ENCODE data around the gene SLC22A17.

The SLC22A17 gene

DNA sequence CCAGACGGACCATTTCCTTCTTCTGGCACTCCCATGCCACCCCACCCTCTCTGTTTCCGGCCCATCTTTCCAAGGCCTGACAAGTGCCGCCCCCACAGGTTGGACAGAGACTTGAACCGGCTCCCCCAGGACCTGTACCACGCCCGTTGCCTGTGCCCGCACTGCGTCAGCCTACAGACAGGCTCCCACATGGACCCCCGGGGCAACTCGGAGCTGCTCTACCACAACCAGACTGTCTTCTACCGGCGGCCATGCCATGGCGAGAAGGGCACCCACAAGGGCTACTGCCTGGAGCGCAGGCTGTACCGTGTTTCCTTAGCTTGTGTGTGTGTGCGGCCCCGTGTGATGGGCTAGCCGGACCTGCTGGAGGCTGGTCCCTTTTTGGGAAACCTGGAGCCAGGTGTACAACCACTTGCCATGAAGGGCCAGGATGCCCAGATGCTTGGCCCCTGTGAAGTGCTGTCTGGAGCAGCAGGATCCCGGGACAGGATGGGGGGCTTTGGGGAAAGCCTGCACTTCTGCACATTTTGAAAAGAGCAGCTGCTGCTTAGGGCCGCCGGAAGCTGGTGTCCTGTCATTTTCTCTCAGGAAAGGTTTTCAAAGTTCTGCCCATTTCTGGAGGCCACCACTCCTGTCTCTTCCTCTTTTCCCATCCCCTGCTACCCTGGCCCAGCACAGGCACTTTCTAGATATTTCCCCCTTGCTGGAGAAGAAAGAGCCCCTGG is 23.0 kb upstream of the SLC22A17 start:
- TF ChIP-seq, protein P1, sequence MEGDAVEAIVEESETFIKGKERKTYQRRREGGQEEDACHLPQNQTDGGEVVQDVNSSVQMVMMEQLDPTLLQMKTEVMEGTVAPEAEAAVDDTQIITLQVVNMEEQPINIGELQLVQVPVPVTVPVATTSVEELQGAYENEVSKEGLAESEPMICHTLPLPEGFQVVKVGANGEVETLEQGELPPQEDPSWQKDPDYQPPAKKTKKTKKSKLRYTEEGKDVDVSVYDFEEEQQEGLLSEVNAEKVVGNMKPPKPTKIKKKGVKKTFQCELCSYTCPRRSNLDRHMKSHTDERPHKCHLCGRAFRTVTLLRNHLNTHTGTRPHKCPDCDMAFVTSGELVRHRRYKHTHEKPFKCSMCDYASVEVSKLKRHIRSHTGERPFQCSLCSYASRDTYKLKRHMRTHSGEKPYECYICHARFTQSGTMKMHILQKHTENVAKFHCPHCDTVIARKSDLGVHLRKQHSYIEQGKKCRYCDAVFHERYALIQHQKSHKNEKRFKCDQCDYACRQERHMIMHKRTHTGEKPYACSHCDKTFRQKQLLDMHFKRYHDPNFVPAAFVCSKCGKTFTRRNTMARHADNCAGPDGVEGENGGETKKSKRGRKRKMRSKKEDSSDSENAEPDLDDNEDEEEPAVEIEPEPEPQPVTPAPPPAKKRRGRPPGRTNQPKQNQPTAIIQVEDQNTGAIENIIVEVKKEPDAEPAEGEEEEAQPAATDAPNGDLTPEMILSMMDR (IDR thresholded peaks at IDR 0.05; ENCODE audit: extremely low read depth, missing control alignments) = no peak
- DNase-seq (ENCODE audit: low spot score) = no peak

DNA sequence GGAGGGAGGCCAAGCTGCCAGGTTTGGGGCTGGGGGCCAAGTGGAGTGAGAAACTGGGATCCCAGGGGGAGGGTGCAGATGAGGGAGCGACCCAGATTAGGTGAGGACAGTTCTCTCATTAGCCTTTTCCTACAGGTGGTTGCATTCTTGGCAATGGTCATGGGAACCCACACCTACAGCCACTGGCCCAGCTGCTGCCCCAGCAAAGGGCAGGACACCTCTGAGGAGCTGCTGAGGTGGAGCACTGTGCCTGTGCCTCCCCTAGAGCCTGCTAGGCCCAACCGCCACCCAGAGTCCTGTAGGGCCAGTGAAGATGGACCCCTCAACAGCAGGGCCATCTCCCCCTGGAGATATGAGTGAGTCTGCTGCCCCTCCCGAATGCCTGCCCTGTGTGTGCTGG is 20.4 kb upstream of the SLC22A17 start:
- DNase-seq (ENCODE audit: low spot score) = no peak
- TF ChIP-seq, protein P1 (IDR thresholded peaks at IDR 0.05; ENCODE audit: extremely low read depth, missing control alignments) = no peak

DNA sequence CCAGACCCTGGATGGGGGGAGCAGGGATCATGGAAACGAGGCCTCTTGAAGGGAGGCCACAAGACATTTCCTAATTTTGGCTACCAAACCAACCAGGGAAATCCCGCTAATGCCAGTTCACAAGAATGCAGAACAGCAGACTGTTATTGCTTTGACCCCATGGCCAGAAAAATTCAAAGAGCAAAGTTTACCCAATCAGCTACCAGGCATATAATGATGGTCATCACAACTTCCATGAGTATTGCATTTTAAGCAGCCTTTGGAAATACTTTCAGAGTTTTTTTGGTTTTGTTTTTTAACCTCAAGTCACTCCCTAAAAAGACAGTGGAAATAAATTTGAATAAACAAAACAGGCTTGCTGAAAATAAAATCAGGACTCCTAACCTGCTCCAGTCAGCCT is 19.8 kb upstream of the SLC22A17 start, which contains the start of gene IL25:
Gene IL25 (plus strand): TSS at position 301 of the 400 bp plus-strand sequence.
- DNase-seq (ENCODE audit: low spot score) = no peak
- TF ChIP-seq, protein P1 (IDR thresholded peaks at IDR 0.05; ENCODE audit: extremely low read depth, missing control alignments) = no peak

DNA sequence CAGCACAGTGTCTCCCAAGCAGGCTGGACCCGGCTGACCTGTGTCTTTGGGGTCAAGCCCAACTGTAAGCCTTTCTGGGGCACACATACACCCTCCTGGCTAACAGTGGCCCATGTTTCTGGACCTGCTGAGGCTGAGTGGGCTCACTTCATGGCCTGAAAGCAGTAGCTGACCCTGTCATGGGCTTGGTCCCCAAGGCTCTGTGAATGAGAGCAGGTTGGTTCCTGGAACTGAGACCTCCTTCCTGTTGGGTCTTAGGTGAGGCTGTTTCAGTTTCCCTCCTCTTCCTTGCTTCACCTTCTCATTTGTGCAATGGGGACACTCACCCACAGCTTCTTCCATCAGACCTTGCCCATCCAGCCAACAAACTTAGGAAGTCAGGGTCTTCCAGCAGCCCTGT is 19.2 kb upstream of the SLC22A17 start:
- TF ChIP-seq, protein P1 (IDR thresholded peaks at IDR 0.05; ENCODE audit: extremely low read depth, missing control alignments) = no peak
- DNase-seq (ENCODE audit: low spot score) = no peak

DNA sequence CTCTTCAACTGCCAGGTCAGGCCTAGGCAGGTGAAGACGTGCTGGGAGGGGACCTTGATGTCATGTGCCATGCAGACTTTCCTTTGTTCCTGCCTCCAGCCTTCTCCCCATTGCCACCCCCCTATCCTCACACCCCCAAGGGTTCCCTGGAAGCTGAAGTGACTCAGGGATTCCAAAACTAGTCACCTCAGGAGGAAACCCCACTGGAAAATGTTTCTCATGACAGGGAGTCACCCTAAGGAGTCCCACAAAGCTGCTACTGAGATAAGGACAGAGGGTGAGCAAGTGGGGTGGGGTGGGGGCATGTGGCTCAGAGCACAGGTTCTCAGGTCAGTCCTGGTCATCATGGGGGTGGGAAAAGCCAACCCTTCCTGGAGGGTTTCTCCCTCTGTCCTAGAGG is 17.5 kb upstream of the SLC22A17 start:
- DNase-seq (ENCODE audit: low spot score) = no peak
- TF ChIP-seq, protein P1 (IDR thresholded peaks at IDR 0.05; ENCODE audit: extremely low read depth, missing control alignments) = no peak

DNA sequence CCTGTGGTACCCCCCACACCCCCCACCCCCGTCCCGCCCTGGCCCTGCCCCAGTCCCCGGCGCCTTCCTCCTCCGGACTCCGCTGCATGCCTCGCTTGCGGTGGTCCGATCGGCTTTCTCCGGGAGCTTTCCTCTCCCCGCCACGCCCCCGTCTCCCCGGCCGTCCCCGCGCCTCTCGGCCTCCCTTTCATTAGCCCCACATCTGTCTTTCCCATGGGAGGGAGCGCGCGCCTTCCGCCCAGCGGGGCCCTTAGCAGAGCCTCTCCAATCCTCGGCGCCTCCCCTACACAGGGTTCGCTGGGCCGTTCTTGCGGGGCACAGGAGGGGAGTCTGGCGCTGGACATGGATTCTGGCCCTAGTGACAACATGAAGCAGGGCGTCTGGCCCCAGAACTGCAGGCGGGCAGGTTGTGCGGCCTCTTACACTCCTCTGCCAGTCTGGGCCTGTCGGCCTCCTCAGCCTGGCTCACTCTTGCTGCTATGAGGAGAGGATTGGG is 13.8 kb upstream of the SLC22A17 start:
- TF ChIP-seq, protein P1 (IDR thresholded peaks at IDR 0.05; ENCODE audit: extremely low read depth, missing control alignments) = no peak
- DNase-seq (ENCODE audit: low spot score) = no peak

DNA sequence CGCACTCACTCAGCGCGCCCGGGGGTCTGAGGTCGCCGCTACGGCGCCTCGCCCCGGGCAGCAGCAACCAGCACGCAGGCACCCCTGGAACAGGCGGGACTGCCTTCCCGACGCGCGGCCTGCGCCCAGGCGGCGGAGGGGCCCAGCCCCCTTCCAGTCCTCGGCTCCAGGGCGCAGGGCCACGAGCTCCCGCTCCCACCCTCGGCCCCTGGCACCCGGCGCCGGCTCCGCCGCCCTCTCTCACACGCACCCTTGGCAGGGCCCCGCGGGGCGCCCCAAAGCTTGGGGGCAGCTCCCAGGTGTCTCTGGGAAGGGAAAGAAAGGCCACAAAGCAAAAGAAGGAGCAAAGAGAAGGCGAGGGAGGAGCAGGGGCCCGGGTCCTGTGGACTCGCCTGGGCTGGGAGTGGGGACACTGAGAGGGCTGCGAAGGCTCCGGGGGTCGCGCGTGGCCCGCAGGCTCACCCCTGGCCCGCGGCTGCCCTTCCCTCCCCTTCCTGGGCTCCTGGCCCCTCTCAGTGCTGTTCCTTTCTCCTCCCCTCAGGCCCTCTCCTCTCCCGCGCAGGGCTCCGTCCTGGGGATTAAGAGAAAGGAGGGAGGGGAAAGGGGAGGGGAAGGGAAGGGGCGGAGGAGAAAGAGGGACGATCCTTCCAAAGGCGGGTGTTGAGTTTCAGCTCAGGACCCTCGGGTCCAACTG is 13.2 kb upstream of the SLC22A17 start:
- TF ChIP-seq, protein P1 (IDR thresholded peaks at IDR 0.05; ENCODE audit: extremely low read depth, missing control alignments) = no peak
- DNase-seq (ENCODE audit: low spot score) = no peak
